ENCODE data around the gene ZNF423. TPM values are rescaled to one million over a fixed set of nuclear protein-coding genes. Genes with fewer than 3 reads are reported as not detected.

ZNF423 gene
- total RNA-seq, 2 experiments from 2014 or later: not detected

DNA sequence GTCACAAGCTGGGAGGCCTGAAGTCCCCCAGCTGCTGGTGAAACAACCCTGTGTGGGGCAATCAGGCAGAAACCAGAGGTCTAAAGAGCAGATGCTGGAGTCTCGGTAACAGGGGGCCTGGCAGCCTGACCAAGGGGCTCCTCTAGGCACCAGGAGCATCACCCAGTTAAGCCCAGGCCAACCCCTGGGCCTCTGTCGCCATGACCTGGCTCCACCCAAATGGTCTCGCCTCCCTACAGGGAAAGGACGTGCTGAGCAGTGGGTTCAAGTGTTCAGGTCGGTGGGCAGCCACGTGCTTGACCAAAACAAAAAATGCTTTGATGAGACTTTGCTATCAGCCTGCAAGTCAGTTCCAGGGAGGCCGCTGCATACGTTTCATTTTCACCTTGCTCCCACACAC lies 240.3 kb downstream of the ZNF423 start:
- Mint-ChIP-seq H3K4me3 (no peak overlapping the region), H3K27ac (no peak overlapping the region), H3K36me3 (ENCODE audit: low read depth) (no peaks in the 10 kb centered on the region), H3K9me3 (no peaks in the 10 kb centered on the region), H3K4me1 (ENCODE audit: low read depth) (no peaks in the 10 kb centered on the region), H3K27me3 (no peaks in the 10 kb centered on the region)
- ChIA-PET CTCF (no interaction called here), POLR2A (no interaction called here)
- intact Hi-C loops (cut with micrococcal nuclease): no loop called here
- DNase-seq: no peak
- no peak for ATAC-seq
- TF ChIP-seq, protein P1, sequence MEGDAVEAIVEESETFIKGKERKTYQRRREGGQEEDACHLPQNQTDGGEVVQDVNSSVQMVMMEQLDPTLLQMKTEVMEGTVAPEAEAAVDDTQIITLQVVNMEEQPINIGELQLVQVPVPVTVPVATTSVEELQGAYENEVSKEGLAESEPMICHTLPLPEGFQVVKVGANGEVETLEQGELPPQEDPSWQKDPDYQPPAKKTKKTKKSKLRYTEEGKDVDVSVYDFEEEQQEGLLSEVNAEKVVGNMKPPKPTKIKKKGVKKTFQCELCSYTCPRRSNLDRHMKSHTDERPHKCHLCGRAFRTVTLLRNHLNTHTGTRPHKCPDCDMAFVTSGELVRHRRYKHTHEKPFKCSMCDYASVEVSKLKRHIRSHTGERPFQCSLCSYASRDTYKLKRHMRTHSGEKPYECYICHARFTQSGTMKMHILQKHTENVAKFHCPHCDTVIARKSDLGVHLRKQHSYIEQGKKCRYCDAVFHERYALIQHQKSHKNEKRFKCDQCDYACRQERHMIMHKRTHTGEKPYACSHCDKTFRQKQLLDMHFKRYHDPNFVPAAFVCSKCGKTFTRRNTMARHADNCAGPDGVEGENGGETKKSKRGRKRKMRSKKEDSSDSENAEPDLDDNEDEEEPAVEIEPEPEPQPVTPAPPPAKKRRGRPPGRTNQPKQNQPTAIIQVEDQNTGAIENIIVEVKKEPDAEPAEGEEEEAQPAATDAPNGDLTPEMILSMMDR (IDR thresholded peaks at IDR 0.05): no peak

- intact Hi-C loops (cut with micrococcal nuclease): no loop called here
- CTCF ChIA-PET: no interaction called here
- peaks cover 6% of the 10 kb centered on the region for H3K27me3 Mint-ChIP-seq
- POLR2A ChIA-PET: no interaction called here
- H3K9me3 Mint-ChIP-seq: no peaks in the 10 kb centered on the region
- DNase-seq (no peak), ATAC-seq (no peak)
- no peak overlapping the region for H3K4me3 Mint-ChIP-seq
- no peak overlapping the region for H3K27ac Mint-ChIP-seq
- TF ChIP-seq, protein P1 (IDR thresholded peaks at IDR 0.05): no peak
- no peaks in the 10 kb centered on the region for H3K36me3 Mint-ChIP-seq (ENCODE audit: low read depth)
- no peaks in the 10 kb centered on the region for H3K4me1 Mint-ChIP-seq (ENCODE audit: low read depth)
These were observed 244.9 kb downstream of the ZNF423 start for GRCh38 chr16:49610983-49611382.

GRCh38 chr16:49608779-49609178 lies 247.1 kb downstream of the ZNF423 start:
- Mint-ChIP-seq H3K9me3 (no peaks in the 10 kb centered on the region), H3K4me1 (ENCODE audit: low read depth) (no peaks in the 10 kb centered on the region), H3K36me3 (ENCODE audit: low read depth) (no peaks in the 10 kb centered on the region), H3K27ac (no peak overlapping the region), H3K27me3 (peaks cover 6% of the 10 kb centered on the region), H3K4me3 (no peak overlapping the region)
- ChIA-PET POLR2A (no interaction called here), CTCF (no interaction called here)
- DNase-seq: no peak
- ATAC-seq: no peak
- TF ChIP-seq, protein P1 (IDR thresholded peaks at IDR 0.05): no peak
- intact Hi-C loops (cut with micrococcal nuclease): no loop called here

DNA sequence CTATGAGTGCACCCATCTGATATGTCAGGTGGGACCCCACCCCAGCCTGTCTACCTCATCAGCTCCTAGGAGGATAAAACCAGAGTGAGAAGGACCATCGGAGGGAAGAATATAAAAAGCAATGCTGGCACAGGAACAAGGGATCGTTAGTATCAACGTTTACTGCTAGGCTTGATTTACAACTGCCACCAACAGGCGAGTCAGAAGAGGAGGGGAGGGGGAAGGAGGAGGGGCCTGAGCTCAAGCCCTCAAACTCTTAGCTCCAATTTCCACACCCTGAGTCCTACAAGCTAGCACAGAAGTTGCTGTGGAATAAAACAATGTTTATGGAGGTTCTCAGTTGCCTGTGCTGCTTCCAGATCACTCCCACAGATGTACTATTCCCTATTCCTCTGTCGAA lies 247.8 kb downstream of the ZNF423 start:
- CTCF ChIA-PET: no interaction called here
- no peaks in the 10 kb centered on the region for H3K4me1 Mint-ChIP-seq (ENCODE audit: low read depth)
- no peak overlapping the region for H3K27ac Mint-ChIP-seq
- TF ChIP-seq, protein P1 (IDR thresholded peaks at IDR 0.05): no peak
- ATAC-seq (no peak), DNase-seq (no peak)
- H3K27me3 Mint-ChIP-seq: peaks cover 6% of the 10 kb centered on the region
- intact Hi-C loops (cut with micrococcal nuclease): no loop called here
- H3K36me3 Mint-ChIP-seq (ENCODE audit: low read depth): no peaks in the 10 kb centered on the region
- H3K9me3 Mint-ChIP-seq: no peaks in the 10 kb centered on the region
- no peak overlapping the region for H3K4me3 Mint-ChIP-seq
- POLR2A ChIA-PET: no interaction called here

GRCh38 chr16:49605536-49606254 lies 250.2 kb downstream of the ZNF423 start:
- CTCF ChIA-PET: interaction anchor here (1.2 kb wide), 1 partner anchor 198 kb away, joined by 3 read pairs; no protein-coding TSS in a partner anchor

More at GRCh38 chr16:49605536-49606254, 250.2 kb downstream of the ZNF423 start:
- H3K9me3 Mint-ChIP-seq: no peaks in the 10 kb centered on the region
- H3K36me3 Mint-ChIP-seq (ENCODE audit: low read depth): no peaks in the 10 kb centered on the region
- ATAC-seq: no peak
- H3K4me1 Mint-ChIP-seq (ENCODE audit: low read depth): no peaks in the 10 kb centered on the region
- no peak overlapping the region for H3K4me3 Mint-ChIP-seq
- intact Hi-C loops (cut with micrococcal nuclease): no loop called here
- TF ChIP-seq, protein P1 (IDR thresholded peaks at IDR 0.05): no peak
- DNase-seq: no peak
- peaks cover 6% of the 10 kb centered on the region for H3K27me3 Mint-ChIP-seq
- H3K27ac Mint-ChIP-seq: no peak overlapping the region
- POLR2A ChIA-PET: no interaction called here

All from activated CD8-positive, alpha-beta T cell treated with anti-CD3 and anti-CD28 coated beads for 36 hours (primary cell).